IPS DF 6.9 (cell line): ENCODE data around the gene CD40.
A peak's percentile ranks its signal among the peaks of the same experiment; 100 is the strongest.

Experiments used
- DNase-seq: peaks from one replicate; pipeline ENCODE4 v3.0.0-alpha.2; 2013; ENCODE audit warnings: low read depth, low spot score
- H3K27ac ChIP-seq: one replicate; pipeline ENCODE4 v1.5.1; 2013; ENCODE audit warnings: low read length, control low read depth
- H3K27me3 ChIP-seq: 2 replicates; pipeline ENCODE4 v1.6.1; 2013; ENCODE audit warnings: mild to moderate bottlenecking, low read length; ENCODE audit not compliant: control insufficient read depth, insufficient read depth
- H3K36me3 ChIP-seq: 2 replicates; pipeline ENCODE4 v1.6.1; 2013; ENCODE audit warnings: low read length; ENCODE audit not compliant: control insufficient read depth, insufficient read depth
- H3K4me1 ChIP-seq: 2 replicates; pipeline ENCODE4 v1.6.1; 2013; ENCODE audit warnings: low read length; ENCODE audit not compliant: control insufficient read depth, insufficient read depth
- H3K4me3 ChIP-seq: 2 replicates; pipeline ENCODE4 v1.5.1; 2013; ENCODE audit warnings: mild to moderate bottlenecking, low read length
- H3K9me3 ChIP-seq: 2 replicates; pipeline ENCODE4 v1.6.1; 2013; ENCODE audit warnings: low read length, inconsistent platforms; ENCODE audit not compliant: control insufficient read depth, insufficient read depth
- whole genome bisulfite sequencing: extraction: QIAGEN DNeasy Blood & Tissue Kit; methylation state at CpG from one replicate; pipeline ENCODE4 v1.1.7; 2013; ENCODE audit warnings: mixed read lengths, missing lambda C conversion rate; ENCODE audit not compliant: insufficient read length, insufficient coverage; 5-methylcytosine and 5-hydroxymethylcytosine counted together

The CD40 gene

GRCh38 chr20:46131396-46131795 is 13.3 kb downstream of the CD40 start:
- H3K27ac ChIP-seq, result no peak overlapping the region
- DNase-seq, result no peak
- no peaks in the 10 kb centered on the region for H3K27me3 ChIP-seq
- no peak overlapping the region for H3K4me3 ChIP-seq
- no peaks in the 10 kb centered on the region for H3K9me3 ChIP-seq
- WGBS, result no CpG with 5 or more reads among the region's 6 CpGs
- H3K36me3 ChIP-seq, result no peaks in the 10 kb centered on the region
- H3K4me1 ChIP-seq, result peaks cover 2% of the 10 kb centered on the region; the same call in 1 of the 2 replicates

DNA sequence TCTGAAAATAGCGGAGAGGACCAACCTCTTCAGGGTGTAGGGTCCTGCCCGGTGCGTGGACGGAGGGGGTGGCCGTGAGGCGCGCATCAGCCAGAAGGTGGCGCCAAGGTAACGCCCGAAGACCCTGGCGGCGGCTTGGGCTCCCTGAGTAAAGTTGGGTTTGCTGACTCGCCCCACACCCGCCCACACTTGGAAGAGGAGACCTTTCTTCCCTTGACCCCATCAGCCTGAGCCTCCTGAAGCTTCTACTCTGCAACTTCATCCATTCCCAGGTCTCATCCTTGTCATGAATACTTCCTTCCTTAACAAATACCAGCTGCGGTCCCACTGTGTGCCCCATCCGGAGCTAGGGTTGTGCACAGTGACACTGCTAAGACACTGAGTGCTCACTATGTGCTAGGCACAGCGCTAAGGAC is 14.6 kb downstream of the CD40 start:
- H3K27ac ChIP-seq, result no peak overlapping the region
- no CpG with 5 or more reads among the region's 17 CpGs for WGBS
- peak; percentile 33 for DNase-seq
- H3K4me1 ChIP-seq, result peaks cover 2% of the 10 kb centered on the region; the same call in 1 of the 2 replicates
- no peaks in the 10 kb centered on the region for H3K9me3 ChIP-seq
- no peaks in the 10 kb centered on the region for H3K36me3 ChIP-seq
- no peaks in the 10 kb centered on the region for H3K27me3 ChIP-seq
- H3K4me3 ChIP-seq, result no peak overlapping the region

- Histone ChIP-seq H3K9me3 (no peaks in the 10 kb centered on the region), H3K4me1 (peaks cover 2% of the 10 kb centered on the region; the same call in 1 of the 2 replicates), H3K27ac (no peak overlapping the region), H3K27me3 (no peaks in the 10 kb centered on the region), H3K4me3 (no peak overlapping the region), H3K36me3 (no peaks in the 10 kb centered on the region)
- no CpG with 5 or more reads among the region's 11 CpGs for WGBS
- no peak for DNase-seq
These were observed 16.0 kb downstream of the CD40 start for GRCh38 chr20:46133886-46134654.

DNA sequence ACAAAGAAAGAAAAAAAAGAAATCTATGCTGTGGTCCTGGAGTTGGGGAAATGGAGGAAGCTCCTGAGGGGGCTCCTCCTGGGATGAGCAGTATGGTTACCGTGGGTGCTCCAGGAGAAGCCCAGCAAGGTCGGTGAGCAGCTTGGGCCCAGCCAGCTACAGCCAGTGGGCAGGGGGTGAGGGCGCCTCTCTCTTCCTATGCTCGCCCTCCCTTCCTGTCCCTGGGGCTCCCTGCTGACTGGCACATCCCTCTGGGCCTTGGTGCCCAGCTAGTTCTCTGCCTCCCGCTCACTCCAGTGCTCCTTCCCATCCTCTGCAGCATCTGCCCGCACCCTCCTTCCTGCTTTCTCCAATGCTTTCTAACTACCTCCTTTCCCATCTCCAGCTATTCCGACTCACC is 16.6 kb downstream of the CD40 start:
- Histone ChIP-seq H3K4me3 (no peak overlapping the region), H3K4me1 (peaks cover 5% of the 10 kb centered on the region; the same call in 1 of the 2 replicates), H3K9me3 (no peaks in the 10 kb centered on the region), H3K36me3 (no peaks in the 10 kb centered on the region), H3K27me3 (no peaks in the 10 kb centered on the region), H3K27ac (no peak overlapping the region)
- no CpG with 5 or more reads among the region's 7 CpGs for WGBS
- DNase-seq, result no peak

DNA sequence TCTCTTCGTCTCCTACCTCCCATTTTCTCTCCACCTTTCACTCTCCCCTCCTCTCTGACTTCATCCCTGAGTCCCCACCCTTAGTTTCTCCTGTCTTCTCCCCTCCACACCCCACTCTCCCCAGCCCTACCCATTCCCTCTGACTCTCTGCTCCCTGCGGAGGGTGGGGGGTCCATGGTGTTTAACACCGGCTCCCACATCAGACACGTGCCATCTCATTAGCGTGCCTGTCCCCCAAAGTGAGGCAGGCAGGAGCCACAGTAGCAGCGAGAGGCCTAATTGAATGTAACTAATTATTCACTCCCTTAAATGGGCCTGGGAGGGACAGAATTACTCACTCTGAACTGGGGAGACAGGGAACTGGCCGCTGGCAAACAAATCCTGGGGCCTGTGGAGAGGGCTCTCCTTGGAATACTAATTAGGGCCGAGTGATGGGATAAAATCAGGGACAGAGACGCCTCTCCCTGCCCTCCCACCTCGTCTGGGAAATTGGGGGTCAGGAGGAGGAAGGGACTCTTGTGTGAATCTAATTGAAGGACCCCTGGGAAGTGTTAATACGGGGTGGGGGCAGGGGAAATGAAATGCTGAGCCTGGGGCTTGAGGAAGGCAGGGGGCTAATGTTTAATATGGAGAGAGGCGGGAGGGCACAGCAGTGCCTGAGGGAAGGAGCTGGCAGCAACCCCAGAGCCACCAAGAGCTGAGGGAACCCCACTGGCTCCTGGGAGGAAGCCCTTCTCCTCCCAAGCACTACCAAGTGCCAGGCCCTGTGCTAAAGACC is 17.9 kb downstream of the CD40 start:
- H3K27me3 ChIP-seq, result no peaks in the 10 kb centered on the region
- no peak overlapping the region for H3K27ac ChIP-seq
- 100% methylated on average over 1 of the region's 12 CpGs for WGBS
- H3K4me1 ChIP-seq, result peaks cover 5% of the 10 kb centered on the region
- H3K36me3 ChIP-seq, result no peaks in the 10 kb centered on the region
- H3K4me3 ChIP-seq, result no peak overlapping the region
- DNase-seq, result no peak
- H3K9me3 ChIP-seq, result no peaks in the 10 kb centered on the region

- peaks cover 4% of the 10 kb centered on the region for H3K4me1 ChIP-seq
- DNase-seq, result no peak
These were observed 19.7 kb downstream of the CD40 start for GRCh38 chr20:46137816-46138215.

GRCh38 chr20:46139266-46139889 is 21.3 kb downstream of the CD40 start:
- no peak overlapping the region for H3K27ac ChIP-seq

More at GRCh38 chr20:46137816-46138215, 19.7 kb downstream of the CD40 start:
- H3K4me3 ChIP-seq, result no peak overlapping the region
- H3K9me3 ChIP-seq, result no peaks in the 10 kb centered on the region
- H3K27me3 ChIP-seq, result no peaks in the 10 kb centered on the region
- no CpG with 5 or more reads among the region's 5 CpGs for WGBS
- H3K27ac ChIP-seq, result no peak overlapping the region
- H3K36me3 ChIP-seq, result no peaks in the 10 kb centered on the region

DNA sequence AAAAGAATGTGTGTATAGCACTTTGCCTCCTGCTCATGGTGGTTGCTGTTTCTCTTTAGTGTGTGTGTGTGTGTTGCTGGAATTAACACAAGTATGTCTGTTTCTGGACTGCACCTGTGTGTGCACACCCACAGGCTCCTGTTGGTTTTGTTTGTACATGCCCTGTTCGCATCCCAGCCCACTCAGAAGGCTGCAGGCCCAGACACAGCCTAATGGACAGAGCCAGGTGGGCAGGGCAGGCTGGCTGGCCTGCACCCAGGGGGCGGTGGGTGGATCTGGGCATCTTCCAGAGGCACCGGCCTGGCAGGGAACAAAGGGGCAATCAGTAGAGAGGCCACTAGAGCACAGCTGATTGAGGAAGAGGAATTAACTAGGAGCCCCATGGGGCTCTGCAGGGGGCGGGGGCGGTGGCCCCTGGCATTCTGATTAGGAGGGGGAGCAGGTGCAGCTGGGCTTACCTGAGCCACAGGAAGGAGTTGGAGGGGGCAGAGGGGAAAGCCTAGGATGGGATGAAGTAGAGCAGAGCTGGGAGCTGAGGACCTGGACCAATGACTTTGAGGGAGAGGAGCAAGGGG is 21.9 kb downstream of the CD40 start:
- peaks cover 3% of the 10 kb centered on the region; the same call in 1 of the 2 replicates for H3K4me1 ChIP-seq
- H3K9me3 ChIP-seq, result no peaks in the 10 kb centered on the region
- H3K4me3 ChIP-seq, result no peak overlapping the region
- no peak for DNase-seq
- no CpG with 5 or more reads among the region's 5 CpGs for WGBS
- no peak overlapping the region for H3K27ac ChIP-seq
- no peaks in the 10 kb centered on the region for H3K27me3 ChIP-seq
- H3K36me3 ChIP-seq, result no peaks in the 10 kb centered on the region

More at GRCh38 chr20:46139266-46139889, 21.3 kb downstream of the CD40 start:
- Histone ChIP-seq H3K9me3 (no peaks in the 10 kb centered on the region), H3K27me3 (no peaks in the 10 kb centered on the region), H3K4me3 (no peak overlapping the region), H3K36me3 (no peaks in the 10 kb centered on the region), H3K4me1 (peaks cover 3% of the 10 kb centered on the region; the same call in 1 of the 2 replicates)
- no peak for DNase-seq
- WGBS, result no CpG with 5 or more reads among the region's 8 CpGs

DNA sequence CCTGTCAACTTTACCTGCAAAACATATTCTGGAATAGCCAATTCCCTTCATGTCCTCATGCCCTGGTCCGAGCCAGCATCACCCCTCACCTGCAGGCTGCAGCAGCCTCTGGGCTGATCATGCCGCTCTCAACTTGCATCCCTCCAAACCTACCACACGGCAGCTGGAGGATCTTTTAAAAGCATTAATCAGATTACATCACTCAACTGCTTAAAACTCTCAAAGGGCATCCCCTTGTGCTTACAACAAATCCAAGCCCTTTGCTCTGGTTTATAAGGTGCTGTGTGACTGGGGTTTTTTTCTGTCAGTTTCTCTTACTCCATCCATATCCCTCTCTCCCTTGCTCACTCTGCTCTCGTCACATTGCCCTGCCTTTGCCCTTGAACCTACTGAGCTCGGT is 24.0 kb downstream of the CD40 start:
- Histone ChIP-seq H3K36me3 (no peaks in the 10 kb centered on the region), H3K9me3 (no peaks in the 10 kb centered on the region), H3K27me3 (no peaks in the 10 kb centered on the region), H3K4me1 (peaks cover 3% of the 10 kb centered on the region; the same call in 1 of the 2 replicates), H3K27ac (no peak overlapping the region), H3K4me3 (no peak overlapping the region)
- no peak for DNase-seq
- WGBS, result no CpG with 5 or more reads among the region's 5 CpGs

GRCh38 chr20:46144432-46145025 is 26.4 kb downstream of the CD40 start:
- no peak overlapping the region for H3K27ac ChIP-seq
- DNase-seq, result no peak
- H3K4me3 ChIP-seq, result no peak overlapping the region
- no peaks in the 10 kb centered on the region for H3K27me3 ChIP-seq
- H3K9me3 ChIP-seq, result no peaks in the 10 kb centered on the region
- no peaks in the 10 kb centered on the region; the same call in 1 of the 2 replicates for H3K4me1 ChIP-seq
- no peaks in the 10 kb centered on the region for H3K36me3 ChIP-seq
- WGBS, result no CpG with 5 or more reads among the region's 8 CpGs
